GM08714 (cell line): ENCODE measurements around the gene PRDM15.

ENCODE experiments used
- H3K4me3 ChIP-seq: fragments of 200-500 bp; sonication (Bioruptor generic); 2 replicates; pipeline ENCODE4 v1.5.1; 2014; ENCODE audit warnings: mild to moderate bottlenecking, low read length, inconsistent platforms
- ZNF274 ChIP-seq: IDR thresholded peaks from 2 replicates; pipeline ENCODE4 v1.6.1; 2012; ENCODE audit warnings: mild to moderate bottlenecking, low read depth, low read length

The PRDM15 gene

DNA sequence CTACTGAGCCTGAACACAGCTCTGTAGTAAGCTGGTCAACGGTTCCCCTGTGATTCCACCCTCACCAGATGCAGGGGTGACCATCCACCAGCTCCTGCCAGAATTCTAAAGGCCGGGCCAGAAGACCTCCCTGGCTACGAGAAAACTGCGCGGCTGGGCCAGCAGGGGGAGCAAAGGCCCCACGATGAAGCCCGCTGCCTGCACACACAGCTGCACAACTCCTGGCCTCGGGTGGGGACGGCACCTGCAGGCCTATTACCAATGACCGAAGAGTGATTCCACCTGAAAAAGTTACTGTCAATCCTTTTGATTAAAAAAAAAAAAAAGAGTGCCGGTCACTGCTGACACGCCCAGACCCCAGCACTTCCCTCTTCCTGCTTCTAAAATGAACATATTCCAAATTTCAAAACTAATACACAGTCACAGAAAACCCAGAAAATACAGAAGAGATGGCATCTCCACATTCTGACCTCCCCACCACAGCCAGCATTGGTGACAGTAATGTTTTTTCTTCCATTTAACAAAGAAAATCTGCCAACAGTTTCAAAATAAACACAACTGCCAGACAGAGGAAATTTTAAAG is 62.5 kb downstream of the PRDM15 start:
- TF ChIP-seq ZNF274 = no peak
- H3K4me3 ChIP-seq = no peak overlapping the region

- TF ChIP-seq ZNF274 = no peak
- H3K4me3 ChIP-seq = no peak overlapping the region
These were observed 63.2 kb downstream of the PRDM15 start for GRCh38 chr21:41815652-41816582.

DNA sequence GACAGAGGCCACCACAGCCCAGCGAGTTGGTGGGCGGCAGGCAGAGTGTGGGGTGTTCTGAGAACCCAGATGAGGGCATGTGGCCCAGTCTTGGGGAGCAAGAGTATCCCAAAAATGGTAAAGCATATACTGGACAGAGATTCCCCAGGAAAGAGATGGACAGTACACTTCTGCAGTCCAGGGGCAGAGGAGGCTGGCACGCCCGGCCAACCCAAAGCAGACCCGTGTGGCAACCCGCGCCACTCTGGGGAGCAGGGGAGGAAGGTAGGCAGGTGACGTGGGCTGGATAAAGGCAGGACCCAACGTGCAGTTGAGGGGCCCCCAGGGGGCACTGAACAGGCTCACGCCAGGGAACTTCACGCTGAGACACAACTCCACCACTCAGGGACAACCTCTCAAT is 65.9 kb downstream of the PRDM15 start:
- no peak for TF ChIP-seq ZNF274
- H3K4me3 ChIP-seq = no peak overlapping the region

DNA sequence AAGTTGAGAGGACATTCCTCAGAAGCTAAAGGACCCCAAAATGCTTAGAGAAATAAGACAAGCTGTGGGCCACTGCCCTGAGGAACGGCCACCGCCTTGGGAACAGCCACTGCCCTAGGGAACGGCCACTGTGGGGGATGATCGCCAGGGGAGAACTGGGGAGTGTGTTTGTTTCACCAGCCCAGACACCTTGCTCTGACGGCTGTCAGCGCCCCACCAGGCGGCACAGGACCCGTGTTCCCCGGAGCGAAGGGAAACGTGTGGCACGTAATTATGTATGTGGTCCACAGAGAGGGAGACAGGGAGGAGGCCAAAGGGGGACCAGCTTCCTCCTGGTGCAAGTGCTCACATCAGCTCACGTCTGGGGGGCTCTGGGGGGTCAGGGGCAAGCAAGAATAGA is 66.5 kb downstream of the PRDM15 start:
- TF ChIP-seq ZNF274 = no peak

DNA sequence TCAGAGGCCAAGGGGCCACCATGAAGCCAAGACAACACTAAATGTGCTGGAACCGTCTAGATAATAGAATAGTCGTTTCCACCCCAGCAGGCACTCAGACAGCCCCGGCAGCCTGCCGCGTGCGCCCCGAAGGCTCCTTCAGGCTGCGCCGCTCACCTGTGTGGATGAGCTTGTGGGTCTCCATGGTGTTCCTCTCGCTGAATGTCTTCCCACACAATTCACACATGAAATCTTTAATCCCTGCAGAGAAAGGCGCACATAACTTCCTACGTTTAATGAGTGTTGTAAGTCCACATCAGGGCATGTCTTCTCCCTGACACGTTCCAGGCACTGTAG is 68.6 kb downstream of the PRDM15 start:
- no peak for TF ChIP-seq ZNF274
- H3K4me3 ChIP-seq = no peak overlapping the region

More for the DNA sequence above, 66.5 kb downstream of the PRDM15 start:
- no peak overlapping the region for H3K4me3 ChIP-seq

DNA sequence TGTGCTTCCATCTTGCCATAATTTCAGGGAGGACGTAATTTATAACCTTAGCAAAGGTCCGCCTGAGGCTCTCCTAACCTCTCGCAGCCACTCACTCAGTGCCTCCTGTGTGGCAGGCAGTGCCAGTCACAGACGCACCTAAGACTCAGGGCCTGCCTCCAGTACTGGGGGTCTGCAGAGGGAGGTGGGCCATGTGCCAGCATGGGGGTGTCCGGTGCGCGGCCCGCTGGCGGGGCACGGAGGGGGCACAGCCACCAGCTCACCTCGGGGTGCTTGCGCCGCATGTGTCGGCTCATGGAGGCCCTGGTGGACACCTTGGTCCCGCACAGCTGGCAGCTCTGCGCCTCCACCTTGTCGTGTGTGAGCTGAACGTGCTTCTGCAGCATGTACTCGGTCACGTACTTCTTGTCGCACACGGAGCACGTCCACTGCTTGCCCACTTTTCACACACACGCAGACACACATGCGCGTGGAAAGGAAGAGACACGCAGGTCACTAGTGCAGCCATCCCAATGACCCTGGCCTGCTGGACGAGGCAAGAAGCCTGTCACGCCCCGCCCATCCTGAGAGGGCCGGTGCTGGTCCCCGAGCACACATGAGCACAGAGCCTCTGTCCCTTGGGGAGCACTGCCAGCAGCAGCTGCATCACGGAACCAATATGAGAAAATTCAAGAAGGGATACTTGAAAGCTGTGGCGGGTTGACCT is 69.1 kb downstream of the PRDM15 start:
- no peak for TF ChIP-seq ZNF274

DNA sequence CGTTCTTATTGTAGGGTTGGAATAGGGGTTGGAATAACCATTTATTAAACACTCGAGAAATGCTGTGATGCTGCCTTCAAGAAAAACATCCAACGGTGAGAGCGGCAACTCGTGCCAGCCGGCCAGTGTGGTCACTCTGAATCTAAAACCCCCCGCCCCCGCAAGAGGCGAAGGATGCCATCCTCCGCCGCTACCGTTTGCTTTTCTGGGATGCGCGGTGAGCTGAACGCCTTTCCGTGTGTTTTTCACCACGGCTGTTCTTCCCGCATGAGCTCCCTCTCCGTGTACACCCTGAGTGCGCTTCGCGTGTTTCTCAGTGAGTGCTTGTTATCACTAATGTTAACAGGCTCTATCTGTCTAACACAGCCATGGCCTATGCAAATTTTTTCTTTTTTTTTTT is 70.3 kb downstream of the PRDM15 start:
- no peak overlapping the region for H3K4me3 ChIP-seq
- TF ChIP-seq ZNF274 = no peak

More for the DNA sequence above, 69.1 kb downstream of the PRDM15 start:
- no peak overlapping the region for H3K4me3 ChIP-seq

DNA sequence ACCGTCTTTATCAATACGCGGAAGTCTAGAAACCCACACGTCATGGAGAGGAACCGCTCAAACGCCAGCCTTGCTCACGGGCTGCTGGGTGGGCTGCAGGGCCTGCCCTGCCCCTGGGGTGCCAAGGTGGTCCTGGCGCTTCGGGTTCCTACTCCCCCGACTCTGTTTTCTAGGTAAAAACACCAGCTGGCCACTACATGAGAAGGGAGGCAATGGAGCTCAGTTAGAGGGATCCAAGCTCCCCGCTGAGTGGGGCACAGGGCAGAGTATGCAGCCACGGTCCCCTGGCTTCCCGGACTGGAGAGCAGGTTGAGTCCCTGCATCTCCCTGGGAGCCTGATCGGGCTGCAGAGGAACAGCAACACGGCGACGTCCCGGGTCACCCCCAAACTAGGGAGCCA is 71.0 kb downstream of the PRDM15 start:
- no peak for TF ChIP-seq ZNF274
- no peak overlapping the region for H3K4me3 ChIP-seq

DNA sequence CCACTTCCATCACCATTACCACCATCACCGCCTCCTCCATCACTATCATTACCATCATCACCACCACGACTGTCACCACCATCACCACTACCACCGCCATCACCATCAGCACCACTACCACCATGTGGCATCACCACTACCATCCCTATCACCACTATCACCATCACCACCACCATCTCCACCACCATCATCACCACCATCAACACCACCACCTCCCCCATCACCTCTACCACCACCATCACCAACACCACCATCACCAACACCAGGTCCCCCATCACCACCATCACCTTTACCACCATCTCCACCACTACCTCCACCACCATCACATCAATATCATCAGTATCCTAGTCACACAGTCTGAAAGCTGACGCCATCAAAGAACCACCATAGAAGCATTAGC is 72.4 kb downstream of the PRDM15 start:
- H3K4me3 ChIP-seq = no peak overlapping the region
- no peak for TF ChIP-seq ZNF274

GRCh38 chr21:41805643-41806042 is 73.5 kb downstream of the PRDM15 start:
- no peak overlapping the region for H3K4me3 ChIP-seq
- TF ChIP-seq ZNF274 = no peak

- TF ChIP-seq ZNF274 = no peak
- H3K4me3 ChIP-seq = no peak overlapping the region
These were observed 74.1 kb downstream of the PRDM15 start for GRCh38 chr21:41805038-41805437.

DNA sequence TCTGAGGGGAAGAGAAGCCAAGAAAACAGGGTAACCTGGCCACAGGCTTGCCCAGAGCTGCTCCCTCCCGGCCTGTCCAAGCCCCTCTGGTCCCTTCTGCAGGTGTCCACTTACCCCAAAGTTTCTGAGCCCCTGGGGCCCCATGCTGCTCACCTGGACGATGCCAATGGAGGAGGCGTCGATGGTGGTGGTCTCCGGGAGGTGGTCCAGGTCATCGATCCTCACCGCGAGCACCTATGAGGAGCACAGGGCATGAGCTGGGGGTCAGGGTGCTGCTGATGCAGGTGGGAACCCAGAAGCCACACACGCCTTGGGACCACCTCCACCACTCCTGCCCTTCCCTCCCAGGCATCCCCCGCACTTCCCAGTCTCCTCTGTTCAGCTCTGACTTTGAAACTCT is 74.8 kb downstream of the PRDM15 start:
- TF ChIP-seq ZNF274 = no peak

GRCh38 chr21:41803316-41803715 is 75.8 kb downstream of the PRDM15 start:
- TF ChIP-seq ZNF274 = no peak
- no peak overlapping the region for H3K4me3 ChIP-seq

More for the DNA sequence above, 74.8 kb downstream of the PRDM15 start:
- H3K4me3 ChIP-seq = no peak overlapping the region

GRCh38 chr21:41802684-41803083 is 76.5 kb downstream of the PRDM15 start:
- TF ChIP-seq ZNF274 = no peak
- no peak overlapping the region for H3K4me3 ChIP-seq

DNA sequence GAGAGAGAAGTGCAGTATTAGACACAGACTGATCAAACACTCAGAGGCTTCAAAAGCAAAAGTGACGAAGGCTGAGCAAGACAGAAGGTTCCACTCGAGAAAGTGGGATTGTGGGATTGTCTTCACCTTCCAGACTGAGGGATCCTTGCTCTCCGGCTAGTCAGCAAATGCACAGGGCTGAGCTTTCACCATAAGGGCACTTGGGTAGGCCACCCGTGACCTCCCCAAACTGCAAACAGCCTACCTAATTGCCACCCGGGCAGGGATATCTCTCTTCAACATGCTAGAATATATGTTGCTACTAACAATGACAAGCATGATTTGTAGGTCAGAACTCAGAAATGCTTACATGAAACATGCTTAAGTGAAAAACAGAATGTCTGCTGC is 77.0 kb downstream of the PRDM15 start:
- no peak for TF ChIP-seq ZNF274
- no peak overlapping the region for H3K4me3 ChIP-seq
